GM21447 (cell line): ENCODE measurements around the gene COLGALT1.
"Not testable (repeated sequence)": the region's sequence is repeated elsewhere in the genome, so short reads cannot be mapped to it uniquely, and the experiment has no call there.

ENCODE experiments used
- ATAC-seq: cut with Tn5 transposase; IDR thresholded peaks from one replicate; pipeline ENCODE4 v1.9.1; 2021; ENCODE audit not compliant: unreplicated experiment

Gene COLGALT1

GRCh38 chr19:17532116-17532515 is 23.3 kb upstream of the COLGALT1 start:
- ATAC-seq, result no peak

DNA sequence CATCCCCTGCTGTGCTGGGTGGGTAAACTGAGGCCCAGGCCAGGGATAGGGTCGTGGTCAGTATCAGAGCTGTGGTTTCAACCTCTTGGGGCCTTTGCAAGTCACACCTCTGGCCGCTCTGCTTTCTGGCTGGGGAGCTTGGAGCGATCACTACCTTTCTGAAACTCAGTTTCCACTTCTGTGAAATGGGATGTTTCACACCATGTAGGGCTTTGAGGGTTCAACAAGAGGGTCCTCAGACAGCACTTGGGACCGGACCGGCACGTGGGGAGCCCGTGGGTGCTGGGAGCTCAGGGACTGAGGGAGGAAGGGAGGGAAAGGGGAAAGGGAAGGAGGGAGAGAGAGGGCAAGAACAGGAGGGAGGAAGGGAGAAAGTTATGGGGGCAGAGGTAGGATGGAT is 22.9 kb upstream of the COLGALT1 start:
- ATAC-seq, result no peak

DNA sequence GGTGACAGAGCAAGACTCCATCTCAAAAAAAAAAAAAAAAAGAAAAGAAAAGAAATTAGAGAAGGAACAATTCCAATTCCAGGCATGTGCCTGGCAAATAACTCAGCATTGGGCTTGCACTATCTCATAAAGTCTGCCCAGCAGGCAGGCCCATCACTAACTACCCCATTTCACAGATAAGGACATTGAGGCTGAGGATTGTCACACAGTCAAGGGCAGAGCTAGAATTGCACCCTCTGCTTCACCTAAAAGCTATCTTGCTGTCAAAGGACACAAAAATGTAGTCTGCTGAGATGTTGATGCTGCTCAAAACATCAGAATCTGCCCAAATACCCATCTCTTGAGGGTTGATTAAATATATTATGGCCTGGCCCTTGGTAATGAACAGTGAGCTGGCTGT is 20.7 kb upstream of the COLGALT1 start:
- no peak for ATAC-seq

DNA sequence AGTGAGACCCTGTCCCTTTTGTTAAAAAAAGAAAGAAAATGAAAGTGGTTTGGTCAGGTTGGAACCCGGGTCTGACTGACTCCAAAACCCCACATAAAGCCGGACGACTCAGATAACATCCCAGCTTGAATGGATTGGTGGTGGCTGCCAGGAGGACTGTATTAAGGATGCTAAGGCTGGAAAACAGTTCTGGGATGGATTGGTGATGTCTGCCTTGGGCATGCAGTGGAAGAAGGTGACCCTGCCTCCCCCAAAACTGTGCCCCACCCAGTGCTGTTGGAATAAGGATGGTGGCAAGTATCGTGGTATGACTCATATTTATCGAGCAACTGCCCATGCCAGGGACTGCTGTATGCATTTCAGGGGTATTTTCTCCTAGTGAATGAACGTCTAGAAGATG is 18.5 kb upstream of the COLGALT1 start:
- ATAC-seq, result no peak

GRCh38 chr19:17538684-17539237 is 16.7 kb upstream of the COLGALT1 start:
- ATAC-seq, result no peak

DNA sequence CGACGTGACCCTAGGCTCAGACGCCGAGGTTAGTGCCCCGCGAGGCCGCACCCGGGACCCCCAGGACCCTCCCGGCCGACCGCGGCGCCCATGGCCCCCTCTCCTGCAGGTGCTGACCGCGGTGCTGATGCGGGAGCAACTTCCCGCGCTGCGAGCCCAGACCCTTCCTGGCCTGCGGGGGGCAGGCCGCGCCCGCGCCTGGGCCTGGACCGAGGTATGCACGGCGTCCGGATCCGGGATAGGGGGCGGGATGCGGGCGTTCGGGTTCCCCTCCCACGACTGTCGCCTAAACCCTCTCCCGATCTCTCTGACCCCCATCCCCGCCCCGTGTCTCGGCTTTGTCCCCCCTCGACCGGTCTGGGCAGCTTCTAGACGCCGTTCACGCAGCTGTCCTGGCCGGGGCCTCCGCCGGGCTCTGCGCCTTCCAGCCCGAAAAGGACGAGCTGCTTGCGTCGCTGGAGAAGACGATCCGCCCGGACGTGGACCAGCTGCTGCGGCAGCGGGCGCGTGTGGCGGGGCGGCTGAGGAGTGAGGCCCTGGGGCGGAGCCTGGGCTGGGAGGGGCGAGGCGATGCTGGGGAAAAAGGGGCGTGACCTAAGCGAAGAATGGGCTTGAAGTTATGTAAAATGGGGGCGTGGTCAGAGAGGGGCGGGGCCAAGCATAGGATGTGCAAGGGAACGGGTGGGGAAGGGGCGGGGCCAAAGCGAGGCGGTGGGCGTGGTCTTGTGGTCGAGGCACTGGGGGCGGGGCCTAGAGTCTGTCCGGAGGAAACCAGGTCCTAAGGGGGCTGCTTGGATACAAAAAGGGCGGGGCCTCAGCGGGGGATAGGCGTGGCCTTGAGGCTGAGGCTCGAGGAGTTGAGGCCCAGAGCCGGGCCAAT is 16.0 kb upstream of the COLGALT1 start:
- ATAC-seq, result peak; percentile 75

DNA sequence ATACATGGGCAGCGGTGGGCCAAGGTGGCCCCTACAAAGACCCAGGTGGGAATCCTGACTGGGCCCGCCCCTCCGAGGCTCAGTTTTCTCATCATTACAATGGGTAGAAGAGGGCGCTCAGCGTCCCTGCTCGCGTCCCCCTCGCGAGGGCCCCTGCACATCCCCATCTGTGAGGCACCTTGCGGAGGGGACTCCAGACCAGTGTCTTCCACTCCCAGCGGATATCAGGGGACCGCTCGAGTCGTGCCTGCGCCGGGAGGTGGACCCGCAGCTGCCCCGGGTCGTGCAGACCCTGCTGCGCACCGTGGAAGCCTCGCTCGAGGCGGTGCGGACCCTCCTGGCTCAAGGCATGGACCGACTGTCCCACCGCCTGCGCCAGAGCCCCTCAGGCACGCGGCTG is 15.3 kb upstream of the COLGALT1 start:
- ATAC-seq, result no peak

DNA sequence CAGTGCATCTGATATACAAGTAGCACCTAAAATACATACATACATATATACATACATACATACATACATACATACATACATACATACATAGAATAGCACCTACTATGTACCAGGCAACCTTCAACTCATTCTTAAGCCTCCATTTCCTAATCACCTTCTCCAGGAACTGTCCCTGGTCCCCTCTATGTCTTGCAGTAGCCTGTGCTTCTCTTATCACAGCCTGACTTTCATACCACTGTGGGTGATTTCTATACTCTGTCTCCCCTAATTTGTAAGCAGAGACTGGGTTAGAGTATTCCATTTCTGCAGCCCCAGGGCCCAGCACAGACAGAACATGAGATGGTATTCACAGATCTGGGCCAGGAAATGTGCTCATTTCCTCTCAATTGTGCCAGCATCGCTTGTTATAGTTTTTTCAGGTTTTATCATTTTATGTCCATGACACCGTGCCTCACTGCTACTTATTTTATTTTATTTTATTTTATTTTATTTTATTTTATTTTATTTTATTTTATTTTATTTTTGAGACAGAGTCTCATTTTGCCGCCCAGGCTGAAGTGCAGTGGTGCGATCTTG is 14.2 kb upstream of the COLGALT1 start:
- ATAC-seq, result no peak

GRCh38 chr19:17542042-17542441 is 13.4 kb upstream of the COLGALT1 start:
- no peak for ATAC-seq

GRCh38 chr19:17542793-17543582 is 12.5 kb upstream of the COLGALT1 start:
- no peak for ATAC-seq

- ATAC-seq, result no peak
Observed at GRCh38 chr19:17543986-17544385, 11.5 kb upstream of the COLGALT1 start.

GRCh38 chr19:17544418-17544817 is 11.0 kb upstream of the COLGALT1 start:
- ATAC-seq, result no peak

DNA sequence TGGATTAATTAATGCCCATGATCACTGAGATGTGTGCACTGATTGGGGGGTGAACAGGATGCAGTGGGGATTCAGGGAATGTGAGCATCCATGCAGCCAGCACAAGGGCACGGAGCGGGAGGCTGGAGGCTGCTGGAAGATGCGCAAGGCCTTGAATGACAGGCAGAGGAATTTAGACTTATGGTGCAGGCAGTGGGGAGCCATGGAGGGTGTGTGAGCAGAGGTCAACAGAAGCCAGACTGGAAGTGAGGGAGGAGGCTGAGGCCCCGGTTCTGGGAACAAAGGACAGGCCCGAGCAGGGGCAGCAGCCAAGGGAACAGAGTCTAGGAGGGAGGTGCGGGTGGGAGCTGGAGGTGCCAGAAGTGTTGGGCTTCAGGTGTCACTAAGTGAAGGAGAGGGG is 7.3 kb upstream of the COLGALT1 start:
- ATAC-seq, result no peak

DNA sequence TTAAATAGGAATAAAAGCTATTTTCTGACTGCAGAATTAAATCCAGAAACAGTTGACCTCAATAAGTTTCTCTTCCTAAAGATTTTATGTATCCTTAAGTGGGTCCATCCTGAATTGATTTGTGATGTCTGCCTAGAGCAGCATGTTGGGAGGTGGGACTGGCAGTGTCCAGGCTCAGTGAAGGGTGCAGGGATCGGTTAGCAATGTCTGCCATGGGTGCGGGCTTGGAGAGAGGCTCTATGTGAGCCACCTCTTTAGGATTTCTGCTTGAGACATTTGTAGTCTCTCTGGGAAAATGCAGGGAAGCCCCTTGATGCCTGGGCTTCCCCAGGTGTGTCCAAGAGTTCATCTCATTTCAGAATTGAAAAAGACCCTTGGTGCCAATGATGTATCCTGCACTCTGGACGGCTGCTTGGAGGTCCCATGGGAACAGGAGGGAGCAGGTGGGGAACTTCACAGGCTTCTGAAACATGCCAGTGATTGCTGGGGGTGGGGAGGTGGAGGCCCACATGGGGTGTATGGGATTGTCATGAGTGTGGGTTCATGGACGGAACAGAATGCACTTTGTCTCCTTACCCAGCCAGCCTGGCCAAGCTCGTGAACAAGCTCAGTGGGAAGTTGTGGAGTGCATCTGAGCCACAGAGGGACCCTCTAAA is 6.2 kb upstream of the COLGALT1 start:
- no peak for ATAC-seq

GRCh38 chr19:17550076-17550667 is 5.3 kb upstream of the COLGALT1 start:
- no peak for ATAC-seq

DNA sequence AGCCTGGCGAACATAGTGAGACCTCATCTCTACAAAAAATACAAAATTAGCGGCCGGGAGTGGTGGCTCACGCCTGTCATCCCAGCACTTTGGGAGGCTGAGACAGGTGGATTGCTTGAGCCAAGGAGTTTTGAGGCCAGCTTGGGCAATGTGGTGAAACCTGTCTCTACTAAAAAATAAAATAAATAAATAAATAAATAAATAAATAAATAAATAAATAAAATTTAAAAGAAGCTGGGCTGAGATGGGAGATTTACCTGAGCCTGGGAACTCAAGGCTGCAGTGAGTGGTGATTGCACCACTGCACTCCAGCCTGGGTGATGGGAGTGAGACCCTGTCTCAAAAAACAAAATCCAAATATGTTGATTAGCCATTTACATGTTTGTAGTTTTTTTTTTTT is 2.7 kb upstream of the COLGALT1 start:
- ATAC-seq, result not testable (repeated sequence)

DNA sequence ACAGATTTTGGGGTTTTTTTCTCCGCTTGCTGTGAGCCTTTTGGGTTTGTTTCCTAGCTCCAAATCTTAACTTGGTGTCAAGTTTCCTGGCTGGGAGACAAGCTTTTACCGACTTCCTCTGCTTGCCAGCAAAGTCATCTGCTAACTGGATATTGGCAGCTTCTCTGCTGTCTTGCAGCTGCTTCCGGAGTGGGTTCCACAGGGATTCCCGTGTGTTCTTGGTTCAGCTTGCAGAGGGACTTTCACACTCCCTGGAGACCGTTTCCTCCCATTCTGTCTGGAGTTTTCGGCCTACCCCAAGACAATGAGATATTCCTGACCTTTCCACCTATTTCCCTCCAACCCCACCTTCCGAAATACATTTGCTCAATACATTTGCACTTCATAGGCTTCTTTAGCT is 2.2 kb upstream of the COLGALT1 start:
- ATAC-seq, result no peak

DNA sequence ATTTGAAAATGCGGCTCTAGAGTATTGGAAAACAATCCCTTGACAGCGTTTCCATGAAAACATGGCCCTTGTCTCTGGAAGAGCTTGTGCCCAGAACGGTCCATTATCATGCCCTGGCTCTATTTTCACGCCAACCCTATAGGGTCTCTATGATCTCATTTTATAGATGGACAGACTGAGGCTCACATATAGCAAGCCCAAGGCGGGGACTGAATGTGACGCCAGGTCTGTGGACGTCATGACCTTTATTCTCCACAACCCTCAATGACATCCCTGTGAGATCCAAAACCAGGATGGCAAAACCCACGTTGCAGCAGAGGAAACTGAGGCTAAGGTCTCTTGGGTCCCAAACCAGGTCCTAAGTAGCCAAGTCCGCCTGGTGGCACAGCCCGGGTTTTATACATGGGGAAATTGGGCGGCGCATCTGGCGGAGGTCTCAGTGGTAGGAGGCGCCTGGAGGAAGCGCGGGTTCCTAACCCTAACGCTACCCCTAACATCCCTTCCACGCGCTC is 425 bp upstream of the COLGALT1 start:
- no peak for ATAC-seq

DNA sequence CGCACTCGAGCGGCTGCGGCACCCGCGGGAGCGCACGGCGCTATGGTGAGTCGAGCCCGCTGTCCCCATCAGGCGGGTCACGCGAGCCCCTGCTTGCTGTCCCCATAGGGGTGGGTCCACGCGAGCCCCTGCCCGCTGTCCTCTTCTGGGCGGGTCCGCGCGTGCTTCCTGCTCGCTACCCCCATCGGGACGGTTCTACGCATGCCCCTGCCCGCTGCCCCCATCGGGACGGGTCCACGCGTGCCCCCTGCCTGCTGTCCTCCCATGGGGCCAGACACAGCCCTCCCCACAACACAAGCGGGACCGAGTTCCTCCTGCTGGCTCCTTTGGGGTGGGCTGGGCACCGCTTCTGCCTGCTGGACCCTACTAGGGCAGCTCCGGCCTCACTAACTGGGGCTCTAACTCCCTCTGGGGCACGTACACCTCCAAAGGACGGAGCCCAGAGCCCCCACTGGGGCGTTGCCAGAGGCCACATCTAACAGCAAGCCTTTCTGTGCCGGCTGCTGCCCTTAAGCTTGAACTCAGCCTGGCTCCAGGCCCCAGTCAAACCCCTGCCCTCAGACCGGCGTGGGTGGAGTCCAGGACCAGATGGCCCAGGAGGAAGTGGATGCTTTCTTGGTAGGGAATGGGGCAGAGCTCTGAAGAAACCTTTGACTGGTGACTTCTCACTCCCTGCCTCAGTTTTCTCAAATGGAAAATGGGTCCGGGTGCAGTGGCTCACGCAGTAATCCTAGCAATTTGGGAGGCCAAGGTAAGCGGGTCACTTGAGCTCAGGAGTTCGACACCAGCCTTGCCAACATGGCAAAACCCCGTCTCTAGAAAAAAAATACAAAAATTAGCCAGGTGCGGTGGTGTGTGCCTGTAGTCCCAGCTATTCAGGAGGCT is 722 bp downstream of the COLGALT1 start:
- ATAC-seq, result peak; percentile 34
